ENCODE results near the gene CFAP46.

Gene CFAP46

GRCh38 chr10:132879408-132880127 is 62.8 kb downstream of the CFAP46 start:
- DNase-seq (ENCODE audit: low spot score): no peak

- DNase-seq (ENCODE audit: low spot score): no peak
Observed at GRCh38 chr10:132878730-132879407, 63.5 kb downstream of the CFAP46 start.

GRCh38 chr10:132878091-132878729 is 64.2 kb downstream of the CFAP46 start:
- DNase-seq (ENCODE audit: low spot score): no peak

GRCh38 chr10:132877473-132877872 is 64.9 kb downstream of the CFAP46 start:
- DNase-seq (ENCODE audit: low spot score): no peak

GRCh38 chr10:132876993-132877431 is 65.4 kb downstream of the CFAP46 start:
- DNase-seq (ENCODE audit: low spot score): no peak

GRCh38 chr10:132876131-132876860 is 66.1 kb downstream of the CFAP46 start:
- DNase-seq (ENCODE audit: low spot score): no peak

GRCh38 chr10:132875435-132875834 is 66.9 kb downstream of the CFAP46 start:
- no peak for DNase-seq (ENCODE audit: low spot score)

GRCh38 chr10:132873395-132873794 is 69.0 kb downstream of the CFAP46 start:
- DNase-seq (ENCODE audit: low spot score): no peak

- no peak for DNase-seq (ENCODE audit: low spot score)
Observed at GRCh38 chr10:132872658-132873057, 69.7 kb downstream of the CFAP46 start.

- DNase-seq (ENCODE audit: low spot score): no peak
Observed at GRCh38 chr10:132870426-132870825, 71.9 kb downstream of the CFAP46 start.

GRCh38 chr10:132869621-132870020 is 72.7 kb downstream of the CFAP46 start:
- no peak for DNase-seq (ENCODE audit: low spot score)

- no peak for DNase-seq (ENCODE audit: low spot score)
Observed at GRCh38 chr10:132868995-132869394, 73.4 kb downstream of the CFAP46 start.

GRCh38 chr10:132867801-132868644 is 74.3 kb downstream of the CFAP46 start:
- DNase-seq (ENCODE audit: low spot score): no peak

- DNase-seq (ENCODE audit: low spot score): no peak
Observed at GRCh38 chr10:132866601-132867381, 75.6 kb downstream of the CFAP46 start.

GRCh38 chr10:132865851-132866600 is 76.3 kb downstream of the CFAP46 start:
- no peak for DNase-seq (ENCODE audit: low spot score)

GRCh38 chr10:132865171-132865631 is 77.2 kb downstream of the CFAP46 start:
- DNase-seq (ENCODE audit: low spot score): no peak

GRCh38 chr10:132862485-132863420 is 79.6 kb downstream of the CFAP46 start:
- DNase-seq (ENCODE audit: low spot score): no peak

- no peak for DNase-seq (ENCODE audit: low spot score)
Observed at GRCh38 chr10:132861884-132862461, 80.4 kb downstream of the CFAP46 start.

Measured in RKO (cell line).